Activated CD8-positive, alpha-beta T cell treated with anti-CD3 and anti-CD28 coated beads, Interleukin-2, amount 10 ng/mL, durations not matched to agents 7 days and 5 days (primary cell): ENCODE measurements around the gene USF2. TPM values are rescaled to one million over a fixed set of nuclear protein-coding genes. Genes with fewer than 3 reads are reported as not detected.
"Not testable (repeated sequence)": the region's sequence is repeated elsewhere in the genome, so short reads cannot be mapped to it uniquely, and the experiment has no call there.

Experiments
- ATAC-seq: fragments of 150-1000 bp; cut with Tn5 transposase; one replicate; pipeline ENCODE4 v1.10.0; 2021; ENCODE audit warnings: moderate library complexity
- CTCF ChIA-PET: fragments of 350-600 bp; sonication (Branson Sonifier 250); formaldehyde crosslinking; loops from one replicate; lab custom pipeline; 2021; ENCODE audit warnings: antibody characterized with exemption; lab: Charles Lee
- POLR2A ChIA-PET: fragments of 350-600 bp; sonication (Branson Sonifier 250); formaldehyde crosslinking; loops from one replicate; lab custom pipeline; 2021; ENCODE audit warnings: antibody characterized with exemption; lab: Charles Lee
- DNase-seq: peaks from one replicate; pipeline ENCODE4 v3.0.0-alpha.2; 2020
- H3K27ac Mint-ChIP-seq: one replicate; pipeline ENCODE4 v1.8.0; 2021; ENCODE audit warnings: mild to moderate bottlenecking, mixed read lengths
- H3K27me3 Mint-ChIP-seq: one replicate; pipeline ENCODE4 v1.8.0; 2021; ENCODE audit warnings: low read depth, mixed read lengths
- H3K36me3 Mint-ChIP-seq: one replicate; pipeline ENCODE4 v1.8.0; 2021; ENCODE audit warnings: low read depth, mixed read lengths
- H3K4me1 Mint-ChIP-seq: one replicate; pipeline ENCODE4 v1.8.0; 2021; ENCODE audit warnings: low read depth, mixed read lengths
- H3K4me3 Mint-ChIP-seq: one replicate; pipeline ENCODE4 v1.8.0; 2021; ENCODE audit warnings: mild to moderate bottlenecking, mixed read lengths
- H3K9me3 Mint-ChIP-seq: one replicate; pipeline ENCODE4 v1.8.0; 2022; ENCODE audit warnings: mixed read lengths; ENCODE audit not compliant: insufficient read depth
- total RNA-seq, 2 experiments: library from RNA; stranded (reverse); gene quantifications; one replicate each; pipeline ENCODE4 v1.2.3, GENCODE V29; 2021

USF2 gene
- total RNA-seq, 2 experiments from 2014 or later = 125 to 138 TPM

DNA sequence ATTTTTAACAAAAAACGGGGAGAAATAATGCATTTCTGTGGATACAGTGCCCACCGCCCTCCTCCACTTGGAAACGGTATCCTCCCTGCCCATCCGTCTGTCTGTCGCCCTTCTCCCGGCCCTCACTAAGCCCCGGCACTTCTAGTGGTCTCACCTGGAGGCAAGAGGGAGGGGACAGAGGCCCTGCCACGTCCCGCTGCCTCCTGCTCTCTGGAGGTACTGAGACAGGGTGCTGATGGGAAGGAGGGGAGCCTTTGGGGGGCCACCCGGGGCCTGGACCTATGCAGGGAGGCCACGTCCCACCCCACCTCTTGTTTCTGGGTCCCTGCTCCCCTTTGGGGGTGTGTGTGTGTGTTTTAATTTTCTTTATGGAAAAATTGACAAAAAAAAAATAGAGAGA lies 10.6 kb downstream of the USF2 start:
- no peak for ATAC-seq
- no peak overlapping the region for H3K4me3 Mint-ChIP-seq
- H3K27me3 Mint-ChIP-seq = peaks cover 22% of the 10 kb centered on the region
- no peaks in the 10 kb centered on the region for H3K9me3 Mint-ChIP-seq
- no peak for DNase-seq
- ChIA-PET CTCF (interaction anchor here (0.8 kb wide), 1 partner anchor 137 kb away, joined by 3 read pairs; no protein-coding TSS in a partner anchor), POLR2A (no interaction called here)
- H3K27ac Mint-ChIP-seq = no peak overlapping the region
- peaks cover 18% of the 10 kb centered on the region for H3K36me3 Mint-ChIP-seq
- H3K4me1 Mint-ChIP-seq = no peaks in the 10 kb centered on the region

DNA sequence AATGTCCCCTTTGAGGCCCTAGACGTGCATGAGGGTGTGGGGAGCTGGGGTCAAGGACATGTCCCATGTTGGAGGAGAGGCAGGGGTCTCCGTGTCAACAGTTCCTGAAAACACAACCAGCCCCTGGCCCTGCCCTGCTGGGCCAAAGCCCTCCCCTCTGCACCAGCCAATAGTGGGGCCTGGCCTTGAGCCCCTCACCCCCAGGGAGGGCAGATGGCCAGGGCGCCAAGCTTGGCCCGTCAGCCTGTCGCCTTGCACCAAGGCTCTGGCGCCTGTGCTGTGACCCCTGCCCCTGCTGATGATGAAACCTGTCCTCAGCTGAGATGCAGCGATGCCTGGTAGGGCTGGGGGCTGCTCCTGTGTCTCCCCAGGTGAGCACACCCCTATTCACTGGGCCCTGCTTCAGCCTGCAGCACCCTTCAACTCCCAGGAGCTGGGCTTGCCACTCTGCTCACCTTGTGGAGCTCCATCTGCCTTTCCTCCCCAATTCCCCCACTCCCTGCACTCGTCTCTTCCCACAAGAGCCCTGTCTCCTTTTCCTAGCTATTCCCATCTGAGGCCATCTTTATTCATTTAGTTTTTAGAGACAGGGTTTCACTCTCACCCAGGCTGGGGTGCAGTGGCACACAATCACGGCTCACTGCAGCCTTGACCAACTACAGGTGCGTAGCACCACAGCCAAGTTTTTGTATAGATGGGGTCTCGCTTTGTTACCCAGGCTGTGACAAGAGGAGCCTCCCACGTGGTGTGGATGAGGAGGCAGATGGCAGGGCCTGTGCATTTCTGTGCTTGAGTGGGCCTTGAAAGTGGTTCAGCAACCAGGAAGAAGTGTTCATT lies 11.4 kb downstream of the USF2 start:
- H3K27ac Mint-ChIP-seq = no peak overlapping the region
- DNase-seq (no peak), ATAC-seq (no peak)
- H3K4me3 Mint-ChIP-seq = no peak overlapping the region
- H3K27me3 Mint-ChIP-seq = peaks cover 26% of the 10 kb centered on the region
- H3K9me3 Mint-ChIP-seq = no peaks in the 10 kb centered on the region
- POLR2A ChIA-PET = interaction anchor here (0.5 kb wide), 1 partner anchor 62 kb away, joined by 4 read pairs; no protein-coding TSS in a partner anchor
- CTCF ChIA-PET = interaction anchor here (0.8 kb wide), 1 partner anchor 138 kb away, joined by 3 read pairs; no protein-coding TSS in a partner anchor
- peaks cover 14% of the 10 kb centered on the region for H3K36me3 Mint-ChIP-seq
- H3K4me1 Mint-ChIP-seq = no peaks in the 10 kb centered on the region

DNA sequence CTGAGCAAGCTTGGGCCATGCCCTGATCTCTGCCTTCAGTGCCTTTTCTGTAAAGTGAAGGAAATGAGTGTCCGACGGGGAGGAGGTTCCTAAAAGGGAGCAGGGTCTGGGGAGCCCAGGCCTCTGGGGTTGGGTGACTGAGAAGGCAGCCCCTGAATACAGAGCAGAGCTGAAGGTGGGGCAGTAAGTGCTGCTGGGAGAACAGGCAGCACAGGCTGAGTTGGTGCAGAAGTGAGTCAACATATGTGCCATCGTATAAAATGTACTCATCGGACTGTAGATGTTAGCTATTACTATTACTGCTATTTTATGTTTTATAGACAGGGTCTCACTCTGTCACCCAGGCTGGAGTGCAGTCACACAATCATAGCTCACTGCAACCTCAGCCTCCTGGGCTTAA lies 12.5 kb downstream of the USF2 start:
- DNase-seq (no peak), ATAC-seq (no peak)
- POLR2A ChIA-PET = no interaction called here
- no peaks in the 10 kb centered on the region for H3K9me3 Mint-ChIP-seq
- CTCF ChIA-PET = interaction anchor here (1.1 kb wide), 1 partner anchor 214 kb away, joined by 3 read pairs; no protein-coding TSS in a partner anchor
- H3K4me1 Mint-ChIP-seq = no peaks in the 10 kb centered on the region
- H3K27me3 Mint-ChIP-seq = peaks cover 26% of the 10 kb centered on the region
- no peak overlapping the region for H3K27ac Mint-ChIP-seq
- peaks cover 7% of the 10 kb centered on the region for H3K36me3 Mint-ChIP-seq
- H3K4me3 Mint-ChIP-seq = no peak overlapping the region

DNA sequence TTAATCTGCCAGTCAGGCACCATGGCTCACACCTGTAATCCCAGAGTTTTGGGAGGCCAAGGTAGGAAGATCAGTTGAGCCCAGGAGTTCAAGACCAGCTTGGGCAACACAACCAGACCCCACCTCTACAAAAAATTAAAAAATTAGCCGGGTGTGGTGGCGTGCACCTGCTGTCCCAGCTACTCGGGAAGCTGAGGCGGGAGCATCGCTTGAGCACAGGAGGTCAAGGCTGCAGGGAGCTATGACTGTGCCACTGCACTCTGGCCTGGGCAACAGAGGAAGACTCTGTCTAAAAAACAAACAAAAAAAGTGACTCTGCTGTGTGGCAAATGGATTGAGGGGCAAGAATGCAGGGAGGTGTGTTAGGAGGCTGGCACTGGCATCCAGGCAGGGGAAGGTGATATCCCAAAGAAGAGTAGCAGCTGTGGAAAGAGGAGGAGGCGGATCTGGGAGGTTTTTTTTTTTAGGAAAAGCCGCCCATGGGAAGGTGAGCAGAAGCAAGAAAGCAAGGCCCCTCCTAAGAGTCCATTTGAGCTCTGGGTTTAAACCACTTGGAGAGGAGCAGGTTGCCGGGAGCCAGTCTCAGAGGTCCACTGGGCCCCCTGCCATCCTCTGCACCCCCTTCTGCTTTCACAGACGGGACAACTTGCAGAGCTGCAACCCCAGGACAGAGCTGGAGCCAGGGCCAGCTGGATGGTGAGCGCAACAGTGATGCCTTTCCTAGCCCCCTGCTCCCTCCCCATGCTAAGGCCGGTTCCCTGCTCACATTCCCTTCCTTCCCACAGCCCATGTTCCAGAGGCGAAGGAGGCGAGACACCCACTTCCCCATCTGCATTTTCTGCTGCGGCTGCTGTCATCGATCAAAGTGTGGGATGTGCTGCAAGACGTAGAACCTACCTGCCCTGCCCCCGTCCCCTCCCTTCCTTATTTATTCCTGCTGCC lies 15.7 kb downstream of the USF2 start:
- ATAC-seq (no peak), DNase-seq (no peak)
- peaks cover under 1% of the 10 kb centered on the region for H3K36me3 Mint-ChIP-seq
- no peak overlapping the region for H3K27ac Mint-ChIP-seq
- H3K9me3 Mint-ChIP-seq = no peaks in the 10 kb centered on the region
- H3K27me3 Mint-ChIP-seq = peaks cover 28% of the 10 kb centered on the region
- CTCF ChIA-PET = no interaction called here
- no peak overlapping the region for H3K4me3 Mint-ChIP-seq
- no peaks in the 10 kb centered on the region for H3K4me1 Mint-ChIP-seq
- POLR2A ChIA-PET = no interaction called here

DNA sequence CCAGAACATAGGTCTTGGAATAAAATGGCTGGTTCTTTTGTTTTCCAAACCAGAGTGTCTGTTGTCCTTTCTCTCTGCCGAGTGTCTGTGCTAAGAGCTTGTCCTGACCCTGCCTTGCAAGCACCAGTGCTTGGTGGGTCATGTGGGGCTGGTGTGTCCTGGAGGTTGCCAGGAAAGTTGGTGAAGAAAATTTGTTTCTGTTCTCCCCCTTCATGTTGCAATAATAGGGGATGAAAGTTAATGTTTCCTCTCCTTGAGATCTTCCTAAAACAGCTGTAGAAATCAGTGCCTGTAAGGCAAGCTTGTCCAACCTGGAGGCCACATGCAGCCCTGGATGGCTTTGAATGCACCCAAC lies 16.3 kb downstream of the USF2 start:
- Mint-ChIP-seq H3K4me3 (no peak overlapping the region), H3K27ac (no peak overlapping the region), H3K36me3 (no peaks in the 10 kb centered on the region), H3K4me1 (no peaks in the 10 kb centered on the region), H3K27me3 (peaks cover 28% of the 10 kb centered on the region), H3K9me3 (no peaks in the 10 kb centered on the region)
- ChIA-PET CTCF (no interaction called here), POLR2A (no interaction called here)
- no peak for DNase-seq
- no peak for ATAC-seq

DNA sequence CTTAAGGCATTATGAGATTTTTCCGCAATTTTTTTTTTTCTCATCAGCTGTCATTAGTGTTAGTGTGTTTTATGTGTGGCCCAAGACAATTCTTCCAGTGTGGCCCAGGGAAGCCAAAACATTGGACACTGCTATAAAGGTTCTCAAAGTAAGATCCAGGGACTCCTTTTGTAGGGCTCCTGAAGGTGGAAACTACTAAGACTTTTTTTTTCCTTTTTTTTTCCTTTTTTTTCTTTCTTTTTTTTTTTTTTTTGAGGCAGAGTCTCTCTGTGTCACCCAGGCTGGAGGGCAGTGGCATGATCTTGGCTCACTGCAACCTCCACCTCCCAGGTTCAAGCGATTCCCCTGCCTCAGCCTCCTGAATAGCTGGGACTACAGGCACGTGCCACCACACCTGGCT lies 16.7 kb downstream of the USF2 start:
- POLR2A ChIA-PET, H3K9me3 Mint-ChIP-seq, H3K27ac Mint-ChIP-seq, H3K4me1 Mint-ChIP-seq, ATAC-seq, H3K4me3 Mint-ChIP-seq, CTCF ChIA-PET, DNase-seq, H3K36me3 Mint-ChIP-seq: not testable (repeated sequence)
- peaks cover 28% of the 10 kb centered on the region for H3K27me3 Mint-ChIP-seq

DNA sequence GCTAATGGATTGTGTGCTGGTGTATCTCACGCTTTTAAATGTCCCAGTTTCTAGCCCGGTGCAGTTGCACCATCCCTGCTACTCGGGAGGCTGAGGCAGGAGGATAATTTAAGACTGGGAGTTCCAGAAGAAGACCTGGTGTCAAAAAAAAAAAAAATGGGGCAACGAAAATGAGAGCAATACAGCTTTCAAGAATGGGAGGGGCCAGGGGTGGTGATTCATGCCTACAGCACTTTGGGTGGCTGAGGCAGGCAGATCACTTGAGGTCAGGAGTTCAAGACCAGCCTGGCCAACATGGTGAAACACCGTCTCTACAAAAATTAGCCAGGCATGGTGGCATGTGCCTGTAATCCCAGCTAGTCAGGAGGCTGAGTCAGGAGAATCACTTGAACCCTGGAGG lies 17.3 kb downstream of the USF2 start:
- H3K27me3 Mint-ChIP-seq = peaks cover 27% of the 10 kb centered on the region
- H3K4me3 Mint-ChIP-seq, H3K9me3 Mint-ChIP-seq, H3K4me1 Mint-ChIP-seq, POLR2A ChIA-PET, DNase-seq, ATAC-seq, H3K27ac Mint-ChIP-seq, H3K36me3 Mint-ChIP-seq, CTCF ChIA-PET: not testable (repeated sequence)

GRCh38 chr19:35287713-35288112 lies 19.0 kb downstream of the USF2 start:
- no peaks in the 10 kb centered on the region for H3K4me1 Mint-ChIP-seq
- H3K4me3 Mint-ChIP-seq = no peak overlapping the region
- H3K27ac Mint-ChIP-seq = no peak overlapping the region
- DNase-seq (no peak), ATAC-seq (no peak)
- CTCF ChIA-PET = no interaction called here
- no peaks in the 10 kb centered on the region for H3K9me3 Mint-ChIP-seq
- H3K27me3 Mint-ChIP-seq = peaks cover 16% of the 10 kb centered on the region
- POLR2A ChIA-PET = no interaction called here
- no peaks in the 10 kb centered on the region for H3K36me3 Mint-ChIP-seq

- Mint-ChIP-seq H3K27ac (no peak overlapping the region), H3K9me3 (no peaks in the 10 kb centered on the region), H3K27me3 (peaks cover 10% of the 10 kb centered on the region), H3K36me3 (no peaks in the 10 kb centered on the region), H3K4me3 (no peak overlapping the region), H3K4me1 (no peaks in the 10 kb centered on the region)
- CTCF ChIA-PET = no interaction called here
- DNase-seq (no peak), ATAC-seq (no peak)
- POLR2A ChIA-PET = no interaction called here
Measured at GRCh38 chr19:35288331-35288730, 19.6 kb downstream of the USF2 start.

- ATAC-seq (no peak), DNase-seq (no peak)
- no peak overlapping the region for H3K27ac Mint-ChIP-seq
- H3K4me3 Mint-ChIP-seq = no peak overlapping the region
- no peaks in the 10 kb centered on the region for H3K36me3 Mint-ChIP-seq
- H3K4me1 Mint-ChIP-seq = no peaks in the 10 kb centered on the region
- POLR2A ChIA-PET = no interaction called here
- CTCF ChIA-PET = interaction anchor here (0.7 kb wide), 1 partner anchor 179 kb away, joined by 3 read pairs; no protein-coding TSS in a partner anchor
- H3K9me3 Mint-ChIP-seq = no peaks in the 10 kb centered on the region
- peaks cover 8% of the 10 kb centered on the region for H3K27me3 Mint-ChIP-seq
Measured at GRCh38 chr19:35288906-35289305, 20.1 kb downstream of the USF2 start.

- Mint-ChIP-seq H3K4me3 (no peak overlapping the region), H3K27ac (no peak overlapping the region), H3K4me1 (no peaks in the 10 kb centered on the region), H3K36me3 (no peaks in the 10 kb centered on the region), H3K27me3 (peaks cover 4% of the 10 kb centered on the region), H3K9me3 (no peaks in the 10 kb centered on the region)
- POLR2A ChIA-PET = no interaction called here
- ATAC-seq (no peak), DNase-seq (no peak)
- CTCF ChIA-PET = no interaction called here
Measured at GRCh38 chr19:35290381-35291127, 21.8 kb downstream of the USF2 start.
